HL-60 (cell line): ENCODE data around the gene STIM2.

ENCODE experiments used
- CTCF ChIP-seq: IDR thresholded peaks from one replicate; pipeline ENCODE4 v1.5.1; 2011; ENCODE audit warnings: low read length, control low read depth, inconsistent platforms; ENCODE audit not compliant: insufficient read depth
- POLR2AphosphoS5 ChIP-seq: IDR thresholded peaks from 2 replicates; pipeline ENCODE4 v1.6.1; 2012; ENCODE audit warnings: low read depth
- SPI1 ChIP-seq: IDR thresholded peaks from 2 replicates; pipeline ENCODE4 v1.6.1; 2012; ENCODE audit warnings: low read depth, mild to moderate bottlenecking, borderline replicate concordance

GRCh38 chr4:26821677-26822503 is 38.8 kb upstream of the STIM2 start:
- TF ChIP-seq CTCF = no peak
- no peak for TF ChIP-seq SPI1
- TF ChIP-seq POLR2AphosphoS5 = no peak
